Gastrocnemius medialis (tissue), 4 donors: Measurements from ENCODE around the gene PTTG1. TPM values are rescaled to one million over a fixed set of nuclear protein-coding genes. Genes with fewer than 3 reads are reported as not detected.

Experiments
- ATAC-seq, 2 donors: fragments of 150-250 bp; one replicate each; pipeline ENCODE4 v1.9.1; 2016
- DNase-seq, 2 donors: peaks; one replicate each; pipeline ENCODE4 v3.0.0-alpha.2; 2019
- H3K27ac ChIP-seq, 4 donors: fragments of 200-600 bp; sonication (generic); 1 replicate in 1 of 4; 2 replicates in 3 of 4; pipeline ENCODE4 v1.5.1; 2016 to 2018; ENCODE audit warnings: mild to moderate bottlenecking in 2 of 4, moderate library complexity in 1 of 4
- H3K27me3 ChIP-seq, 3 donors: fragments of 200-600 bp; sonication (generic) in 2 of 3; 1 replicate in 1 of 3; 2 replicates in 2 of 3; pipeline versions ENCODE4 v1.5.1 to v1.6.0; 2016 to 2019; ENCODE audit warnings: mild to moderate bottlenecking in 1 of 3, moderate library complexity in 1 of 3
- H3K36me3 ChIP-seq, 2 donors: fragments of 200-600 bp; sonication (generic) in 1 of 2; one replicate each; pipeline ENCODE4 v1.5.1; 2017 to 2018
- H3K4me1 ChIP-seq, 2 donors: fragments of 200-600 bp; sonication (generic) in 1 of 2; one replicate each; pipeline ENCODE4 v1.5.1; 2016 to 2017; ENCODE audit warnings: mild to moderate bottlenecking in 2 of 2
- H3K4me3 ChIP-seq, 4 donors: fragments of 200-600 bp; sonication (generic) in 3 of 4; 1 replicate in 1 of 4; 2 replicates in 3 of 4; pipeline ENCODE4 v1.5.1; 2016 to 2019; ENCODE audit warnings: mild to moderate bottlenecking in 2 of 4
- H3K9me3 ChIP-seq, 3 donors: fragments of 200-600 bp; sonication (generic) in 2 of 3; 1 replicate in 1 of 3; 2 replicates in 2 of 3; pipeline ENCODE4 v1.5.1; 2016 to 2019
- POLR2A ChIP-seq, 2 donors: fragments of 450-650 bp; IDR thresholded peaks; one replicate each; pipeline ENCODE4 v1.6.1; 2017; ENCODE audit warnings: antibody characterized with exemption in 2 of 2, mild to moderate bottlenecking in 2 of 2, moderate library complexity in 2 of 2
- in situ Hi-C, 4 donors: fragments of 200-750 bp; cut with MboI; loops; one replicate each; pipeline versions ENCODE4 v1.15.0 to v1.8.0; 2017; ENCODE audit warnings: low sequenced_read_pairs in 4 of 4
- intact Hi-C: fragments of 100-400 bp; cut with DNase I; formaldehyde crosslinking; loops from one replicate; pipeline ENCODE4 v1.15.1; 2023; ENCODE audit warnings: low total_unique reads
- total RNA-seq, 4 donors: library from RNA; depleted of rRNA; stranded (reverse); fragments of >200 nt; gene quantifications; one replicate each; pipeline versions ENCODE4 v1.1.0 to v1.2.3, GENCODE V29; 2016
- TF ChIP-seq, protein P1 (sequence below), 5 experiments: fragments of 450-650 bp in 3 of 5; fragments of 200-600 bp in 2 of 5; sonication (generic) in 2 of 5; IDR thresholded peaks in 4 of 5; conservative IDR thresholded peaks in 1 of 5; 1 replicate in 4 of 5; 2 replicates in 1 of 5; pipeline ENCODE4 v1.5.1; 2016 to 2019; ENCODE audit warnings: antibody characterized with exemption in 5 of 5, mild to moderate bottlenecking in 3 of 5, moderate library complexity in 3 of 5

The PTTG1 gene
- 10 to 100 TPM in 2 of 4 donors, 1 to 10 TPM in 2; 1.1 to 18.1 (median 11.4) TPM for total RNA-seq

DNA sequence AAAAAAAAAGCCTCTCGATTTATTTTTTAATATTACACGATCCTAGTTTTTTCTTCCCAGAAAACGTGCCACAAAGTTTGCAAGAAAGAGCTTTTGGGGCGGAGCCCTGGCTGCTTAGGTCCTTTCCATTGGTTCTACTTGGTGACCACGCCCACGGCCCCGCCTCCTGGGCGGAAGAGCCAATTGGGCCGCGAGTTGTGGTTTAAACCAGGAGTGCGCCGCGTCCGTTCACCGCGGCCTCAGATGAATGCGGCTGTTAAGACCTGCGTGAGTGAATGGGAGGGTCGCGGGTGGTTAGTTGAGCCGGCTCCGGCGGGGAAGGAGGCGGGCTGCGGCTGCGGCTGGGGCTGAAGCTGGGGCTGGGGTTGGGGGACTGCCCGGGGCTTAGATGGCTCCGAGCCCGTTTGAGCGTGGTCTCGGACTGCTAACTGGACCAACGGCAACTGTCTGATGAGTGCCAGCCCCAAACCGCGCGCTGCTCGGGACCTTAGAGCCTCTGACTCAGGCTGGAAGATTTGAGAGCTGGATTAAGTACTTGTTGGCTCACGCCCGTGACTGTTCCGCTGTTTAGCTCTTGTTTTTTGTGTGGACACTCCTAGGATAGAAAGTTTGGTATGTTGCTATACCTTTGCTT, at the start of gene PTTG1:
Gene PTTG1 (plus strand): TSS at position 231 of the 634 bp plus-strand sequence. CDS start 458 bp downstream, outside the sequence.
- Histone ChIP-seq H3K27ac (peak within 1 kb of the TSS; percentile 65 to 76 (median 72)), H3K36me3 (no peaks in the 10 kb centered on the region), H3K27me3 (no peaks in the 10 kb centered on the region), H3K9me3 (no peaks in the 10 kb centered on the region), H3K4me1 (peaks cover 25% of the 10 kb centered on the region in 2 donors), H3K4me3 (peak within 1 kb of the TSS; percentile 65 to 92 (median 75))
- TF ChIP-seq, protein P1, sequence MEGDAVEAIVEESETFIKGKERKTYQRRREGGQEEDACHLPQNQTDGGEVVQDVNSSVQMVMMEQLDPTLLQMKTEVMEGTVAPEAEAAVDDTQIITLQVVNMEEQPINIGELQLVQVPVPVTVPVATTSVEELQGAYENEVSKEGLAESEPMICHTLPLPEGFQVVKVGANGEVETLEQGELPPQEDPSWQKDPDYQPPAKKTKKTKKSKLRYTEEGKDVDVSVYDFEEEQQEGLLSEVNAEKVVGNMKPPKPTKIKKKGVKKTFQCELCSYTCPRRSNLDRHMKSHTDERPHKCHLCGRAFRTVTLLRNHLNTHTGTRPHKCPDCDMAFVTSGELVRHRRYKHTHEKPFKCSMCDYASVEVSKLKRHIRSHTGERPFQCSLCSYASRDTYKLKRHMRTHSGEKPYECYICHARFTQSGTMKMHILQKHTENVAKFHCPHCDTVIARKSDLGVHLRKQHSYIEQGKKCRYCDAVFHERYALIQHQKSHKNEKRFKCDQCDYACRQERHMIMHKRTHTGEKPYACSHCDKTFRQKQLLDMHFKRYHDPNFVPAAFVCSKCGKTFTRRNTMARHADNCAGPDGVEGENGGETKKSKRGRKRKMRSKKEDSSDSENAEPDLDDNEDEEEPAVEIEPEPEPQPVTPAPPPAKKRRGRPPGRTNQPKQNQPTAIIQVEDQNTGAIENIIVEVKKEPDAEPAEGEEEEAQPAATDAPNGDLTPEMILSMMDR (IDR thresholded peaks at IDR 0.05 in 4 of 5, conservative IDR thresholded peaks at IDR 0.05 in 1 of 5) = no peak
- TF ChIP-seq POLR2A (IDR thresholded peaks at IDR 0.05) = peak in 1 of 2 donors; percentile 57
- in situ Hi-C loops = no loop called here
- ATAC-seq (peak; percentile 80 to 82), DNase-seq (peak; percentile 90 to 92)
- intact Hi-C loops = loop anchor here (1.0 kb wide), 1 partner anchor 21 kb away; the partner anchor contains the start of gene FAM200C

DNA sequence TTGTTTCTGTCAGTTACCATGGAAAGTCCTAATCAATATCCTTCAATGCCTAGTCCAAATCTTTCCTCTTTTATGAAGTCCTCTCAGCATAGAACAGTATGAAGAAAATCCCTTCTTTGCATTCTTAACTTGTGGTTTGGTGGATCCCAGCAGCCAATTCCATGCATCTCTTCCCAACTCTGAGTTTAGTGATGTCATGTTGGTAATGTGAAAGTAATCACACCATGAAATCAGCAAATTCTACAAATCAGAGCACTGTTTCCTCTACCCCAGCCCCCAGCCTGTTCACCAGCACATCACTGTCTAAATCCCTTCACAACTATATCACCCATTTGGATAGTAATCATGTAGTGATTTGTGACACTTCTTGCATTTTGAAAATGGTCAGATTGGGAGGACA, 46.5 kb upstream of the PTTG1 start:
- no peak overlapping the region for H3K27ac ChIP-seq
- H3K9me3 ChIP-seq = no peaks in the 10 kb centered on the region
- in situ Hi-C loops (no loop called here), intact Hi-C loops (no loop called here)
- ATAC-seq (no peak), DNase-seq (no peak)
- TF ChIP-seq POLR2A (IDR thresholded peaks at IDR 0.05) = no peak
- TF ChIP-seq, protein P1 (IDR thresholded peaks at IDR 0.05 in 4 of 5, conservative IDR thresholded peaks at IDR 0.05 in 1 of 5) = no peak
- no peaks in the 10 kb centered on the region for H3K36me3 ChIP-seq
- no peaks in the 10 kb centered on the region for H3K27me3 ChIP-seq
- peaks cover 0 to 7% of the 10 kb centered on the region in 2 donors for H3K4me1 ChIP-seq
- H3K4me3 ChIP-seq = no peak overlapping the region

DNA sequence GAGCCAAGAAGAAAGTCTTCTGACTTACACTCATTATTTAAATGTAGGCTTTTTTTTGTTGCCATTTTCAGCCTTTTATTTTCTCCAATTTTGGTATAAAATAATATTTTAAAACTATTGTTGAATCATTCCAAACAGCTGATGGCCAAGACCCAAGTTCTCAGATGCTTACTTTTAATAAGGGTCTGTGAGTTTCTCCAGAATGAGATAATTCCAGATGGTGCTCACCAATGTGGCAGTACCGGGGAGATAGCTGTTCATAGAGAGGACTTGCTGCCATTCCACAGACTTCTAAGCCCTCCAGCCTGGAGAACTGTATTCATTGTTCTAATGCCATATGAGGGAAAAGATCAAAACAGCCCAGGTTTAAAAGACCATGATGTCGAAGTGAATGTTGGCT, 46.0 kb upstream of the PTTG1 start:
- TF ChIP-seq, protein P1 (IDR thresholded peaks at IDR 0.05 in 4 of 5, conservative IDR thresholded peaks at IDR 0.05 in 1 of 5) = no peak
- no peak for TF ChIP-seq POLR2A (IDR thresholded peaks at IDR 0.05)
- no peak overlapping the region for H3K4me3 ChIP-seq
- no peak for ATAC-seq
- in situ Hi-C loops = no loop called here
- no peaks in the 10 kb centered on the region for H3K36me3 ChIP-seq
- H3K4me1 ChIP-seq = peaks cover 0 to 2% of the 10 kb centered on the region in 2 donors
- no peaks in the 10 kb centered on the region for H3K27me3 ChIP-seq
- intact Hi-C loops = no loop called here
- no peak for DNase-seq
- H3K27ac ChIP-seq = no peak overlapping the region
- no peaks in the 10 kb centered on the region for H3K9me3 ChIP-seq

DNA sequence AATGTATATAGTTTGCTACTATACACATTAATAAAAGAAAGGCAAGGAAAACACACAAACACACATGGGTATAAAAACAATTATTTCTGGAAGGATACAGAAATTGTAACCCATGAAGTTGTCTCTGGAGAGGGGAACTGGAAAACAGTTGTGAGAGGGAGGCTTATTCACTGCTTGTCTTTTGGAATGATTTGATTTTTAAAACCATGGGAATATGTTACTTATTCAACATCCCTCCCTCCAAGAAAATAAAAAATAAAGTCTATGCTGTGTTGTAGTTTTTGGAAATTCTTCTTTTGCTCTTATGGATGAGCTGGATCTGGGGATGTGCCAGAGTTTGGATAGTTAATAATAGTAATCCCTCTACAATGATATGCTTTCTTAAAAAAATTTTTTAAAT, 45.2 kb upstream of the PTTG1 start:
- DNase-seq (no peak), ATAC-seq (no peak)
- in situ Hi-C loops = no loop called here

More for the DNA sequence above, 45.2 kb upstream of the PTTG1 start:
- no peaks in the 10 kb centered on the region for H3K36me3 ChIP-seq
- no peak for TF ChIP-seq POLR2A (IDR thresholded peaks at IDR 0.05)
- TF ChIP-seq, protein P1 (IDR thresholded peaks at IDR 0.05 in 4 of 5, conservative IDR thresholded peaks at IDR 0.05 in 1 of 5) = no peak
- no peak overlapping the region for H3K4me3 ChIP-seq
- no peak overlapping the region for H3K27ac ChIP-seq
- H3K4me1 ChIP-seq = no peaks in the 10 kb centered on the region
- H3K27me3 ChIP-seq = no peaks in the 10 kb centered on the region
- intact Hi-C loops = no loop called here
- no peaks in the 10 kb centered on the region for H3K9me3 ChIP-seq
